ENCODE data around the gene ACACB. TPM values are rescaled to one million over a fixed set of nuclear protein-coding genes. Genes with fewer than 3 reads are reported as not detected.

ACACB gene
- total and polyA plus RNA-seq, 8 donors, result 12.5 to 21.3 (median 15.8) TPM

- intact Hi-C loops (cut with DNase I), result no loop called here
- no peak overlapping the region for H3K4me3 ChIP-seq
- H3K27me3 ChIP-seq, result no peaks in the 10 kb centered on the region
- no peak for DNase-seq
- H3K27ac ChIP-seq, result no peak overlapping the region
- no peak for TF ChIP-seq CTCF (IDR thresholded peaks at IDR 0.05)
- H3K4me1 ChIP-seq, result peaks cover 3 to 12% of the 10 kb centered on the region in 2 donors
- no peak for ATAC-seq
- no peaks in the 10 kb centered on the region for H3K9me3 ChIP-seq
- no peaks in the 10 kb centered on the region for H3K36me3 ChIP-seq
Measured at GRCh38 chr12:109120557-109120956, 4.2 kb downstream of the ACACB start.

- H3K27ac ChIP-seq, result no peak overlapping the region
- no peaks in the 10 kb centered on the region for H3K36me3 ChIP-seq
- no peak for ATAC-seq
- H3K4me3 ChIP-seq, result no peak overlapping the region
- TF ChIP-seq CTCF (IDR thresholded peaks at IDR 0.05), result no peak
- no peaks in the 10 kb centered on the region for H3K9me3 ChIP-seq
- no peak for DNase-seq
- H3K27me3 ChIP-seq, result no peaks in the 10 kb centered on the region
- peaks cover 0 to 4% of the 10 kb centered on the region in 2 donors for H3K4me1 ChIP-seq
- intact Hi-C loops (cut with DNase I), result no loop called here
Measured at GRCh38 chr12:109121346-109121880, 5.0 kb downstream of the ACACB start.

GRCh38 chr12:109124878-109125648, 8.7 kb downstream of the ACACB start:
- DNase-seq (no peak), ATAC-seq (no peak)
- intact Hi-C loops (cut with DNase I), result no loop called here
- Histone ChIP-seq H3K9me3 (no peaks in the 10 kb centered on the region), H3K36me3 (no peaks in the 10 kb centered on the region), H3K4me1 (no peaks in the 10 kb centered on the region), H3K4me3 (no peak overlapping the region), H3K27me3 (no peaks in the 10 kb centered on the region), H3K27ac (no peak overlapping the region)
- no peak for TF ChIP-seq CTCF (IDR thresholded peaks at IDR 0.05)

GRCh38 chr12:109125791-109126190, 9.4 kb downstream of the ACACB start:
- no peaks in the 10 kb centered on the region for H3K27me3 ChIP-seq
- intact Hi-C loops (cut with DNase I), result no loop called here
- no peaks in the 10 kb centered on the region for H3K36me3 ChIP-seq
- DNase-seq, result no peak
- H3K4me1 ChIP-seq, result no peaks in the 10 kb centered on the region
- H3K4me3 ChIP-seq, result no peak overlapping the region
- ATAC-seq, result no peak
- no peak for TF ChIP-seq CTCF (IDR thresholded peaks at IDR 0.05)
- no peaks in the 10 kb centered on the region for H3K9me3 ChIP-seq
- H3K27ac ChIP-seq, result no peak overlapping the region

- Histone ChIP-seq H3K27me3 (no peaks in the 10 kb centered on the region), H3K27ac (no peak overlapping the region), H3K4me1 (no peaks in the 10 kb centered on the region), H3K36me3 (no peaks in the 10 kb centered on the region), H3K9me3 (no peaks in the 10 kb centered on the region), H3K4me3 (no peak overlapping the region)
- intact Hi-C loops (cut with DNase I), result no loop called here
- DNase-seq (peak in 2 of 4 donors; percentile 56 to 76), ATAC-seq (peak; percentile 36)
- TF ChIP-seq CTCF (IDR thresholded peaks at IDR 0.05), result no peak
Measured at GRCh38 chr12:109126784-109127183, 10.4 kb downstream of the ACACB start.
